ENCODE measurements around the gene IL10RA. TPM values are rescaled to one million over a fixed set of nuclear protein-coding genes. Genes with fewer than 3 reads are reported as not detected.

Gene IL10RA
- total and polyA plus RNA-seq, 9 of the 15 experiments (the other 6 are each of a cell fraction or from before 2014, with no cell fraction given), result 0.17 to 17.3 (median 2.9) TPM

- ChIA-PET POLR2A (interaction anchor here (1.2 to 1.5 kb wide), 2 partner anchors 46 to 102 kb away, joined by 3 read pairs; no protein-coding TSS in a partner anchor), CTCF (ENCODE audit: low intra/inter-chr PET ratio) (interaction anchor here (0.6 to 1.5 kb wide), 3 partner anchors 181 to 349 kb away, joined by 3 to 6 read pairs (median 4); no protein-coding TSS in a partner anchor)
- Histone ChIP-seq H3K27ac (ENCODE audit: extremely low read depth, low read depth, low read length) (no peak overlapping the region), H3K9me1 (ENCODE audit: control insufficient read depth, insufficient read depth, low read length) (no peaks in the 10 kb centered on the region), H3K27me3 (ENCODE audit: control insufficient read depth in 2 of 2, insufficient read depth in 2 of 2, low read length in 2 of 2) (no peaks in the 10 kb centered on the region), H3K9me3 (replicated peaks; ENCODE audit: control insufficient read depth, insufficient read depth, low read depth, low read length) (no peaks in the 10 kb centered on the region), H4K20me1 (replicated peaks; ENCODE audit: control insufficient read depth, insufficient read depth, low read length) (no peaks in the 10 kb centered on the region), H3K4me3 (no peak overlapping the region), H3K4me2 (ENCODE audit: insufficient read depth, low read length) (no peak overlapping the region), H2AFZ (ENCODE audit: low read depth, low read length) (no peak overlapping the region), H3K9ac (ENCODE audit: insufficient read depth in 1 of 2, low read depth in 2 of 2, low read length in 2 of 2) (no peak overlapping the region), H3K36me3 (ENCODE audit: control insufficient read depth, insufficient read depth, low read length) (no peaks in the 10 kb centered on the region), H3K4me1 (replicated peaks in 1 of 2; ENCODE audit: control insufficient read depth in 2 of 2, insufficient read depth in 2 of 2, low read length in 2 of 2) (peaks cover 15 to 24% of the 10 kb centered on the region in 2 experiments), H3K79me2 (ENCODE audit: control insufficient read depth, insufficient read depth, low read length) (no peaks in the 10 kb centered on the region)
- TF ChIP-seq TRIM24 (IDR thresholded peaks at IDR 0.05), result no peak
- TF ChIP-seq SRSF9 (IDR thresholded peaks at IDR 0.05; ENCODE audit: borderline replicate concordance, low read depth, low read length), result no peak
- 0 out of 2 replicates have a peak, but pooled peaks have one; percentile 14 for TF ChIP-seq EHMT2 (IDR thresholded peaks at IDR 0.05)
- TF ChIP-seq ZNF512 (tag; IDR thresholded peaks at IDR 0.05), result peak; percentile 84
- TF ChIP-seq ARID2 (IDR thresholded peaks at IDR 0.05), result 0 out of 2 replicates have a peak, but pooled peaks have one; percentile 46
- no peak for TF ChIP-seq ZNF75A (CRISPR knock-in tag; IDR thresholded peaks at IDR 0.05)
- TF ChIP-seq CEBPB (tag; IDR thresholded peaks at IDR 0.05), result 0 out of 2 replicates have a peak, but pooled peaks have one; percentile 4
- WGBS (ENCODE audit: insufficient coverage, low coverage, missing lambda C conversion rate), result 47% methylated on average over 10 of the region's 11 CpGs
- no peak for ATAC-seq
- no peak for FAIRE-seq
- DNase-seq (ENCODE audit: extremely low read depth in 1 of 4, low spot score in 3 of 4), result no peak
- in situ Hi-C loops (cut with MboI) (loop anchor here (5.0 kb wide), 1 partner anchor 226 kb away; the partner anchor contains the start of gene FXYD2), intact Hi-C loops (cut with micrococcal nuclease) (no loop called here)
- BruUV-seq (replicated peaks), result no TSS peak
Observed at GRCh38 chr11:118048472-118049370, 62.5 kb downstream of the IL10RA start.
